PFSK-1 (cell line): ENCODE data around the gene GNPNAT1.

ENCODE experiments used
- POLR2AphosphoS5 ChIP-seq: IDR thresholded peaks from 2 replicates; pipeline ENCODE4 v1.6.1; 2012; ENCODE audit warnings: low read depth, mild to moderate bottlenecking, control low read depth, low read length, moderate library complexity
- REST ChIP-seq, 2 experiments: IDR thresholded peaks; 2 replicates each; pipeline versions ENCODE4 v1.6.1 to v1.8.0; 2011 to 2012; ENCODE audit warnings: low read depth in 2 of 2, low read length in 2 of 2, control low read depth in 1 of 2, inconsistent platforms in 1 of 2, mild to moderate bottlenecking in 1 of 2, moderate library complexity in 1 of 2; ENCODE audit not compliant: insufficient read depth in 1 of 2
- TAF1 ChIP-seq: IDR thresholded peaks from 2 replicates; pipeline ENCODE4 v1.6.1; 2012; ENCODE audit warnings: low read length, control low read depth, borderline replicate concordance; ENCODE audit not compliant: insufficient read depth

- TF ChIP-seq REST (IDR thresholded peaks at IDR 0.05; ENCODE audit: insufficient read depth in 1 of 2, low read depth in 2 of 2, low read length in 2 of 2) (no peak), POLR2AphosphoS5 (no peak), TAF1 (no peak)
These were observed 4.5 kb downstream of the GNPNAT1 start for GRCh38 chr14:52786887-52787286.
